Adrenal gland (tissue), 12 donors: ENCODE data around the gene MPP3. TPM values are rescaled to one million over a fixed set of nuclear protein-coding genes. Genes with fewer than 3 reads are reported as not detected.

ENCODE experiments used
- DNase-seq, 7 donors: peaks; one replicate each; pipeline ENCODE4 v3.0.0-alpha.2; 2019 to 2020
- H3K27ac ChIP-seq, 5 donors: fragments of 200-600 bp; sonication (generic) in 4 of 5; 1 replicate in 3 of 5; 2 replicates in 2 of 5; pipeline versions ENCODE4 v1.5.1 to v1.8.0; 2016 to 2020; ENCODE audit warnings: mild to moderate bottlenecking in 1 of 5
- H3K27me3 ChIP-seq: fragments of 200-600 bp; 2 replicates; pipeline ENCODE4 v1.8.0; 2021
- H3K36me3 ChIP-seq, 2 donors: fragments of 200-600 bp; replicated peaks in 1 of 2; 1 replicate in 1 of 2; 2 replicates in 1 of 2; pipeline versions ENCODE4 v1.5.1 to v1.8.0; 2018 to 2022
- H3K4me1 ChIP-seq, 2 donors: fragments of 200-600 bp; replicated peaks in 1 of 2; 1 replicate in 1 of 2; 2 replicates in 1 of 2; pipeline versions ENCODE4 v1.5.1 to v1.8.0; 2018 to 2021
- H3K4me3 ChIP-seq, 4 donors: fragments of 200-600 bp; sonication (generic) in 3 of 4; one replicate each; pipeline ENCODE4 v1.5.1; 2016 to 2018
- H3K9me3 ChIP-seq, 3 donors: fragments of 200-600 bp; sonication (generic) in 1 of 3; replicated peaks in 1 of 3; 1 replicate in 2 of 3; 2 replicates in 1 of 3; pipeline versions ENCODE4 v1.5.1 to v1.8.0; 2016 to 2021
- CTCF ChIP-seq, 6 experiments: fragments of 450-650 bp in 4 of 6; fragments of 200-600 bp in 2 of 6; sonication (generic) in 1 of 6; IDR thresholded peaks; 1 replicate in 5 of 6; 2 replicates in 1 of 6; pipeline versions ENCODE4 v1.5.1 to v1.8.0; 2016 to 2021; ENCODE audit warnings: antibody characterized with exemption in 6 of 6, mild to moderate bottlenecking in 2 of 6, moderate library complexity in 1 of 6
- POLR2A ChIP-seq, 2 donors: fragments of 450-650 bp; IDR thresholded peaks; one replicate each; pipeline ENCODE4 v1.6.1; 2017; ENCODE audit warnings: antibody characterized with exemption in 2 of 2, mild to moderate bottlenecking in 2 of 2, moderate library complexity in 1 of 2
- WGBS, 4 donors: extraction: QIAGEN DNeasy Blood & Tissue Kit in 2 of 4; methylation state at CpG; one replicate each; pipeline versions ENCODE4 v1.1.5 to v1.1.7; 2013 to 2017; 5-methylcytosine and 5-hydroxymethylcytosine counted together
- intact Hi-C, 2 donors: fragments of 100-400 bp; cut with DNase I; formaldehyde crosslinking; loops; one replicate each; pipeline versions ENCODE4 v1.14.1 to v1.15.0; 2022 to 2023
- polyA plus RNA-seq, 3 donors: library from polyadenylated mRNA; stranded (reverse); fragments of 200-250 nt in 2 of 3; fragments of 350-450 nt in 1 of 3; fragmentation: Illumina TruSeq in 1 of 3; extraction: RNeasy Lipid Tissue Mini Kit (QIAGEN cat#74804) in 1 of 3; gene quantifications; one replicate each; pipeline ENCODE4 v1.2.3, GENCODE V29; 2013 to 2014
- total RNA-seq, 9 donors: library from RNA; depleted of rRNA in 4 of 9; stranded (reverse); fragments of >200 nt in 4 of 9; fragments of 120-200 nt in 1 of 9; fragmentation: NEBNext Ultra II Directional in 1 of 9; extraction: Animal tissue kit (Norgen Biotek cat#: 25700) in 1 of 9; gene quantifications; one replicate each; pipeline versions ENCODE4 v1.1.0 to v1.2.4, GENCODE V29; 2013 to 2023
- donor health status: healthy with polysubstance abuse.
- donor health status: Bipolar disorder and iron deficiency.
- donor health status: DM: yes; HTN: yes; CAD: no.
- donor health status: DM: no; HTN: no; CAD: no.
- donor health status: DM: no; HTN: no; CAD: no.
- donor health status: DM: yes; HTN: yes; CAD: no.

The MPP3 gene
- total and polyA plus RNA-seq, 12 donors = 0.60 to 10.6 (median 3.6) TPM

GRCh38 chr17:43822570-43823190 lies 10.3 kb downstream of the MPP3 start:
- Histone ChIP-seq H3K4me3 (no peak overlapping the region), H3K4me1 (peaks cover 0 to 8% of the 10 kb centered on the region in 2 donors), H3K9me3 (no peaks in the 10 kb centered on the region), H3K36me3 (no peaks in the 10 kb centered on the region), H3K27me3 (no peaks in the 10 kb centered on the region), H3K27ac (peak overlapping the region in 1 of 5 donors; percentile 75)
- WGBS, 4 donors = 87 to 97% (median 94%) methylated on average over 5 of the region's 5 CpGs
- TF ChIP-seq CTCF (IDR thresholded peaks at IDR 0.05) (no peak), POLR2A (IDR thresholded peaks at IDR 0.05) (no peak)
- intact Hi-C loops = no loop called here
- no peak for DNase-seq

GRCh38 chr17:43820759-43821158 lies 12.2 kb downstream of the MPP3 start:
- Histone ChIP-seq H3K27ac (no peak overlapping the region), H3K27me3 (no peaks in the 10 kb centered on the region), H3K9me3 (no peaks in the 10 kb centered on the region), H3K4me1 (peaks cover 0 to 8% of the 10 kb centered on the region in 2 donors), H3K36me3 (no peaks in the 10 kb centered on the region), H3K4me3 (no peak overlapping the region)
- no peak for DNase-seq
- WGBS, 4 donors = 91 to 96% (median 92%) methylated on average over 7 to 14 of the region's 14 CpGs
- intact Hi-C loops = no loop called here
- no peak for TF ChIP-seq POLR2A (IDR thresholded peaks at IDR 0.05)

DNA sequence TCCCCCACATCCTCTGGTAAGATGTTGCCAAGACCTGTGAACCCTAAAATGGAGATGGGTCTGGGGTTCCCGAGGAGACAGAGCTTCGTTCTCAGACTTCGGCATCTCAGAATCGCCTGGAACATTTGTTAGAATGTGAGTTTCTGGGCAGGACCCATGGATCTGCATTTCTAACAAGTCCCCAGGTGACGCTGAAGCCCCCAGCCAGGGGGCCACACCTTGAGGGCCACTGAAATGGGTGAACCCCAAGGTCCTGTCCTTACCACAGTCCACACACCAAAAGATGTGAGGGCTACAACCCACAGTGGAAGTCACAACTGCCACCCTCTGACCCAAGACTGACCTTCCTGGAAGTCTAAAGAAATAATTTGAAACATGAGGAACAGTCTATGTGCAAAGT lies 14.0 kb downstream of the MPP3 start:
- WGBS, 4 donors = 82 to 98% (median 90%) methylated on average over 4 to 5 of the region's 5 CpGs
- intact Hi-C loops = no loop called here
- Histone ChIP-seq H3K9me3 (no peaks in the 10 kb centered on the region), H3K4me1 (peaks cover 0 to 8% of the 10 kb centered on the region in 2 donors), H3K27me3 (no peaks in the 10 kb centered on the region), H3K4me3 (no peak overlapping the region), H3K27ac (no peak overlapping the region), H3K36me3 (no peaks in the 10 kb centered on the region)
- no peak for DNase-seq
- no peak for TF ChIP-seq POLR2A (IDR thresholded peaks at IDR 0.05)
- no peak for TF ChIP-seq CTCF (IDR thresholded peaks at IDR 0.05)

- H3K4me3 ChIP-seq = no peak overlapping the region
- peaks cover 0 to under 1% of the 10 kb centered on the region in 2 donors for H3K4me1 ChIP-seq
- DNase-seq = peak in 1 of 7 donors; percentile 31
- H3K9me3 ChIP-seq = no peaks in the 10 kb centered on the region
- 90 to 96% (median 93%) methylated on average over 9 of the region's 9 CpGs for WGBS, 4 donors
- intact Hi-C loops = no loop called here
- no peaks in the 10 kb centered on the region for H3K27me3 ChIP-seq
- TF ChIP-seq CTCF (IDR thresholded peaks at IDR 0.05) = no peak
- no peak for TF ChIP-seq POLR2A (IDR thresholded peaks at IDR 0.05)
- peaks cover 0 to 3% of the 10 kb centered on the region in 2 donors for H3K36me3 ChIP-seq
- H3K27ac ChIP-seq = no peak overlapping the region
These were observed 15.1 kb downstream of the MPP3 start for GRCh38 chr17:43817826-43818225.
